GM18873 (cell line): ENCODE results near the gene HAUS3.
"Not testable (repeated sequence)": the region's sequence is repeated elsewhere in the genome, so short reads cannot be mapped to it uniquely, and the experiment has no call there.

Experiments used
- ATAC-seq: cut with Tn5 transposase; IDR thresholded peaks from one replicate; pipeline ENCODE4 v1.9.1; 2021; ENCODE audit warnings: mild to moderate bottlenecking, moderate library complexity, moderate number of reproducible peaks; ENCODE audit not compliant: unreplicated experiment, low FRiP score

Gene HAUS3

DNA sequence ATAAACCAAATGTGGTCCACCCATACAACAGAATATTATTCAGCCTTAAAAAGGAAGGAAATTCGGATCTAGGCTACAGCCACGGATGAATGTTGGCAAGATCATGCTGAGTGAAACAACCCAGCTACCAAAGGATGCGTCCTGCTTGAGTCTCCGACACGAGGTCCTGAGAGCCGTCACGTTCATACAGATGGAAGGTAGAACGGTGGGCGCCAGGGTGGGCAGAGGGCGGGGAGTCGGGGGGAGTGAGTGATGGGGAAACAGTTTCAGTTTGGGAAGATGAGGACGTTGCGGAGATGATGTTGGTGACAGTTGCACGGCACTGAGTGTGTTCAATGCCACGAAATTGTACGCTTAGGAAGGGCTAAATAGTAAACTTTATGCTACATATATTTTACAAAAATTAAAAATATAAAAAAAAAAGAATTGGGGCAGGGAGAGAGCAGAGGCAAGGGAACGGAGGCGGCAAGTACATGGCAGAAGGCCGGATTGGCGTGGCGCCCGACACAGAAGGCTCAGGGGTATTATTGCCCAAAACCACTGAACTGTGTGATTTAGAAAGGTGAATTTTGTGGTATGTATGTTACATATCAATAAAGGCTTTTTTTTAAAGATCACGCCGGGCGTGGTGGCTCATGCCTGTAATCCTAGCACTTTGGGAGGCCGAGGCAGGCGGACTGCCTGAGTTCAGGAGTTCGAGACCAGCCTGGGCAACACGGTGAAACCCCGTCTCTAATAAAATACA is 34.8 kb upstream of the HAUS3 start:
- ATAC-seq = no peak

DNA sequence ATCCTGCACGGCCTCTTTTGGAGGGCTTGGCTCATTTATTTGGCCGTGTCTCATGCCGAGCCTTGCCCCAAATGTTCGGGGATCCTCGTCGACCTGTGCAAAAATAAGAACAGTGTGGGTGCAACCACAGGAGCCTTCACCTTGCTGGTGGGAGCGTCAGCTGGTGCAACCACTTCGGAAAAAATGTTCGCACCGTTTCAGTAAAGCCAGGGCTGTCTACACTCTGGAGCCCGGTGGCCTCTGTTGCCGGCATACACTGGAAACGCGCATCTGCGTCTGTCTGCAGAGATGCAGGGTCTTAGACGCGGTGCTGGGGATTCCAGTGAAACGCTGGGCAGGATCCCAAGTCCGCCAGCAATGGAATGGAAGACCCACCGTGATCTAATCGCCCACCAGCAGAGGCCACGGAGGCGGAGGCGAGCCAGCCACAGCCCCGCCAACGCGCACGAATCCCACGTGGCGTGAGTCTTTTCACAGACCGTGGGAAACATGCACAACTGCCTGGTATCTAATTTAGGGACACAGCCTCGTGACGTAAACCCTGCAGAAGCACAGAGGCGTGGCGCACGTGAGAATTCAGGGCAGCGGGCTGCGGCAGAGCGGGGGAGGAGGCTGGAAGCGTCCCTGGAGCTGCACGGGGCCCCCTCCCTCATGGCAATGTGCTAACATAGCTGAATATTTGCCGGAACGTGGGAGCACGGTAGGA is 33.8 kb upstream of the HAUS3 start:
- ATAC-seq = no peak

DNA sequence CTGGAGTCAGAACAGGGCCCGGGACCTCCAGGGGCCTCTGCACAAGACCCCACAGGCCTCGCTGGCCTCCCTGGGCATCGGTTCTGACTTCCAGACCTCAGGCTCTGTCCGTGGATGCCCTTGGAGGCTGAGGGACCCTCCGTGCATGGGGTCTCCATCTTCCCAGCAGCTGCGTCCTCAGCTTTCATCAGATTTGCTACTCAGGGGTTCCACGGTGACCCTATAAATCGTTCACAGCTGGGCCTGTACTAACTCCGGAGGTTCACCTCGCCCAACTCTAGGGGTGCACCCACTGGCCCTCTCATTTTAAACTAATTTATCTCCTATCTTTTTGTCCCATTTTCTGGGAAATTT is 33.1 kb upstream of the HAUS3 start:
- ATAC-seq = not testable (repeated sequence)

DNA sequence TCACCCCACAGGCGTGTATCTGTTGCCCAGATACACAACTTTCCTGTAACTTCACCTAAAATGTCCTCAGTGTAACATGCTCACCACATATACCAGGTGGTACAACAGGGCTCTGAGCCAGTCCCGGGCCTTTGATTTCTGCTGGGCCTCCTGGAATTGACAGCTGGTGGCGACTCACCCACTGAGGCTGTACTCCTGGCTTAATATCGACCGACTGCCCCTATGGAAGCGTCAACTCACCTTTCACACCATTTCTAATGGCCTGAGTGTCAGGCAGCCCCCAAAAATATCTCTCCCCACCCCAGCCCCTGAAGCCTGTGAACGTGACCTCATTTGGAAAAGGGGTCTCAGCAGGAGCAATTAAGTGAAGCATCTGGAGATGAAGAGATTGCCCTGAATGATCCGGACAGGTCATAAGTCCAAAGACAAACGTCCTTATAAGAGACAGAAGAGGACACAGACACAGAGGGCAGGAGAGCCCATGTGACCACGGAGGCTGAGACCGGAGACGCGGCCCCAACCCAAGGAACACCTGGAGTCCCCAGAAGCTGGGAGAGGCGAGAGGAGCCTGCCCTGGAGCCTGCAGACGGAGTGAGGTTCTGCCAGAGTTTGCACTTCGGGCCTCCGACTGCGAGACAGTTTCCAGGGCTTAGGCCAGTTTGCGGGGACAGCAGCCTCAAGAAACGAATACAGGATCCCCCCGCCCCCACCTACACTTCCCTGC is 32.6 kb upstream of the HAUS3 start:
- no peak for ATAC-seq

GRCh38 chr4:2273657-2274319 is 31.9 kb upstream of the HAUS3 start:
- no peak for ATAC-seq

- no peak for ATAC-seq
Measured at GRCh38 chr4:2273221-2273620, 31.3 kb upstream of the HAUS3 start.

DNA sequence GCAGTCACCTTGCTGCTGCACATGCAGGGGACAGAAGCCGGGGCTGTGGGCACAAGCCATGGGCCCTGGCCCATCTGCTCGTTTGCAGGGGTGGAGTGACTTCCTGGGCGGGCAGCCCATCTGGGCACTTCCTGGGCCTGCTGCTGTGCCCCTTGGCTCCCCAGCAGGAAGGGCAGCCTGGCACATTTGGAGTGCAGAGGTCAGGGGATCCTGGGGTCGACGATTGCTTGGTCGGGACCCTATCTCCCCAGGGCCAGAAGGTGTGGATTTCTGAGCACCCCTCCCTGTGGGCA is 30.9 kb upstream of the HAUS3 start:
- ATAC-seq = no peak

GRCh38 chr4:2272026-2272827 is 30.3 kb upstream of the HAUS3 start:
- no peak for ATAC-seq

DNA sequence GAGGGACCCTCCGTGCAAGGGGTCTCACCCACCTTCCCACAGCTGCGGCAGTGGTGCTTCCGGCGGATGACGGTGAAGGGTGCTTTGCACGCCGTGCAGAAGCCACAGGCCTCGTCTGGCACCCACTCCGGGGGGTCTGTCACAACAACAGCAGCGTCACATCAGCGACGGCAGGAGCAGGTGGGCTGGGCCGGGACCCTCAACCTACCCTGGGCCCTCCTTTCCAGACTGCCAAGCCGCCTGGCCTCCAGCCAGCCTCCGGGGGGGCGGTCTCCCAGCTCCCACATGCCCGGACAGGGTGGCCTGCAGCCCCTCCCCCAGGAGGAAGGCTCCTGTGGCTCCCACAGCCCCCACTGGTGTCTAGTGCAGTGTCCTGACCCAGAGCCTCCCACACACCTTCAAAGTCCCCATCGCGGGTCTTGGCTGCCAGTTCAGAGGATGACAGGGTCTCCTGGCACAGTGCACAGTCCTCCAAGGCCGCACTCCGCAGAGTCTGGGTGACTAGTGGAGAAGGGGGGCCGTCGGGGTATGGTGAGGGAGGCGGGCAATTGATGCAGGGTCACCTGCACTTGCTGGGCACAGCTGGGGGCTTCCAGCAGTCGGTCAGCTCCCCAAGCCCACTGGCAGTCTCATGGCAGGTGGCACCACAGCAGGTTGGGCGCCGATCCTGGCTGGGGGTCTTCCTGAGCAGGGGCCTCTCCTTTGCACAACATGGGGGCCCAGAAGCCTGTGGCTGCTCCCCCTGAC is 29.5 kb upstream of the HAUS3 start:
- no peak for ATAC-seq

GRCh38 chr4:2270341-2271165 is 28.6 kb upstream of the HAUS3 start:
- ATAC-seq = no peak

DNA sequence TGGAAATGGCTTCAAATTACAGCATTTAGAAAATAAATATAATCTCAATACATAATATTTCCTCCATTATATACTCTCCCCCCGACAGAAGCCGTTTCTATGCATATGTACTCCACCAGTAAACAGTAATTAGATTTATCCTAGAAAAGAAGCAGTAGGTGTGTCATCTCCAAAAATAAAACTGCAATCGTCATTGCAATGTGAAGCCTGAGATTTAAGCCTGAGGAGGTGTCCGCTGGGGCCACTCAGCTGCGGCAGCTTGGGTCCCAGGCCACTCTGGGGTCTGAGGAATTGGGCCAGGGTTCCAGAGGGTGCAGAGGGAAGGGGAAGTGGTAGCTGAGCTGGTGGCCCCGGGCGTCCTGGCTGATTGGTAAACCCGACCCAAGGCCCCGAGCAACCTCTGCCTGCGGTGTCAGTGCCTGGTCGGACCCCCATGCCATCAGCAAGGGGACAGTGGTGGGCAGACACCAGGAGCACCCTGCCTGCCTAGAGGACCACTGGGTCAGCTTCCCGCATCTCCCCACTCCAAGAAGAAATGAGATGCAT is 27.8 kb upstream of the HAUS3 start:
- no peak for ATAC-seq

GRCh38 chr4:2269206-2269531 is 27.2 kb upstream of the HAUS3 start:
- ATAC-seq = no peak

DNA sequence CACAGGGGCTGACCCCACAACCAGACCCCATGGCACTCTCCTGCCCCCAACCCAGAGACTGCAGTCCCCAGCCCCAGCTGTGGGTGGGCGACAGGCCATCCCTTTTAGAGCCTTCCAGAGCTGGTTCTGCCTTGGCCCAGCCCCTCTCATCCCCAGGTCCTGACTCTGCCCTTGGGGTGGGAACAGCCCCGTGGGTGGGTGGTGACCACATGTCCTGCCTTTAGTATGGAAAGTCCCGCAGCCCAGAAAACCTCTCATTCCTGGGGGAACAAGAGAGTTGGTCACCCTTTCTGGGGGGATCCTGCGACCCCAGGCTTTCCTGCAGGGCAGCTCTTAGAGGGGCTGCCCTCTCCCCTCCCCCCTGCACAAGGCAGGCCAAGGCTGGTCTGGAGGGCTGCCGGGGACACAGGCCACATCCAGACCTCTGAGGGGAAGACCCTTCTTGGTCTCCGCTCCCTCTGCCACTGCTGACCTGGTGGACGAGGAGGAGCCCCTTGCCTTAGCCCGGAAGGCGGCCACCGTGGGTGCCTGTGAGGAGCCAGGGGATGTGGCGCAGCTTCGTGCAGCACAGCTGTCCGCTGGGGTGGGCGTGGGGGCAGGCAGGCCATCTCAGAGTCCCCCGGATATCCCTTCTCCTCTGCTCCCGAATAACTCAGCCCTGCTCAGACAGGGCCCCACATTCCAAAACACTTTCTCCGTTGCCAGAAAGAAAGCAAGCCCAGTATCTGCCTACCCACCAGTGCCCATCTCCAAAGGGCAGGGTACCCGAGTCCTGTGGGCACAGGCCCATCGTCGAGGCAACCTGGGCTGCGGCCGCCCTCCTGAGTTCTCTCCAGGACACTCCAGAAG is 26.7 kb upstream of the HAUS3 start:
- no peak for ATAC-seq

DNA sequence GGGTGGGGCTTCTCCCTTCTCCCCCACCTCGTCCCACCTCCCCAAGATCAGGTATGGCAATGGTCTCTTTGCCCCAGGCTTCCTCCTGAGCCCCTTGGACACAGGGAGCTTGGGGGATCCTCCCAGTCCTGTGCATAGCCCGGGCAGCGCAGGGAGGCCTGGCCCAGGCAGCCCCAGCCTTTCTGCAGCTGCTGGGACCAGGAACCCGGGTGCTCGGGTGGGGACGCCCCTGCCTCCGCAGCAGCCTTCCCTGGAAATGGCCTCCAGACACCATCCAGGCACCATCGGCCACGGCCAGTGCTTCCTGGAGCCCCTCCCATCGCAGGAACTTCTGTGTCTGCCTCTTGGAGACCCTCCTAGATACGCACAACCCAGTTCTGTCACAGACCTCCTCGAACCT is 25.9 kb upstream of the HAUS3 start:
- no peak for ATAC-seq

DNA sequence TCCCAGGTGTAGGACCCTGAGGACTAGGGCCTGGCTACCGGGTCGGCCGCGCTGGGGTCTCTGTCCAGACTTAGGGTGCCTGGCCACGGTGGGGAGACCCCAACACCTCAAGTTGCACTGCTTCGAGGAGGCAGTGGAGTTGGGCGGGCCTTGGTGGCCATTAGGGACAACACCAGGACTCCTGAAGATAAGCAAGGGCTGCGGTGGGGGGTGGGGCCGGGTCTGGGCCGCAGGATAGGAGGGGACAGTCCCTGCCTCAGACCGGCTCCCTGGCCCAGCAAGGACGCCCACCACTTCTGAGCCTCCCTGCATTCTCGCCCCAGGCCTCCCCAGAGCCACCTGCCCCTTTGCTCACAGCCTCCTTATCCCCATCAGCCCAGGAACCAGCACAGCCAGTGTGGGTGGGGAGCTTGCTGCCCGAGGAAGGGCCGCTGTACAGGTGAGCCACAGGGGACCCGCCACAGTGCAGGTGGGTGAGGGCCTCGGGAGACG is 25.4 kb upstream of the HAUS3 start:
- no peak for ATAC-seq

DNA sequence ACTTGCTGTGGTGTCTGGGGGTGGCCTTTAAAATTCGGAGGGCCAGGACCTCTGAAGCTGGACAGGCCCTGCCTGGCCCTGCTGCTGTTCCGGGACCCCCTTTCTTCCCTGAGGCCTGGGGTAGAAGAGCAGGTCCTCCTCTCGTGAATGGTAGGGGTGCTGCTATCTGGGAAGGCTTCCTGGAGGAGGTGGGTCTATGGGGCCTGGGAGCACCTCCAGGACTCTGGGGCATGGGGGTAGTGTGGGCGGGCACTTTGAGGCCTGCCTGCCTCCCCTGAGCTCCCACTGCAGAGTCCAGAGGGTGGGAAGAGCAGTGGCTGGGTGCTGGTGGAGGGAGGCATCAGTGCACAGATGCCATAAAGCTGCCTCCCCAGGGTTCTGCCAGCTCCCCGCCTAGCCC is 24.9 kb upstream of the HAUS3 start:
- no peak for ATAC-seq

GRCh38 chr4:2266181-2266580 is 24.3 kb upstream of the HAUS3 start:
- no peak for ATAC-seq
